Measurements from ENCODE around the gene RAN. TPM values are rescaled to one million over a fixed set of nuclear protein-coding genes. Genes with fewer than 3 reads are reported as not detected.

Gene RAN
- total RNA-seq, 3 donors from 2014 or later, result 258 to 389 (median 306) TPM

GRCh38 chr12:130877333-130877732 is 5.5 kb downstream of the RAN start:
- H3K36me3 ChIP-seq (ENCODE audit: low read depth), result peaks cover 5% of the 10 kb centered on the region
- no peaks in the 10 kb centered on the region for H3K9me3 ChIP-seq
- DNase-seq (no peak), ATAC-seq (no peak)
- intact Hi-C loops (cut with DNase I, micrococcal nuclease), result no loop called here
- no peak overlapping the region for H3K4me3 ChIP-seq
- H3K4me1 ChIP-seq (ENCODE audit: low read depth), result peaks cover 13% of the 10 kb centered on the region
- TF ChIP-seq CTCF (IDR thresholded peaks at IDR 0.05), result no peak

- intact Hi-C loops (cut with DNase I, micrococcal nuclease), result no loop called here
- no peak overlapping the region for H3K4me3 ChIP-seq
- TF ChIP-seq CTCF (IDR thresholded peaks at IDR 0.05), result no peak
- H3K36me3 ChIP-seq (ENCODE audit: low read depth), result peaks cover 5% of the 10 kb centered on the region
- H3K9me3 ChIP-seq, result no peaks in the 10 kb centered on the region
- ATAC-seq, result peak; percentile 47
- peaks cover 4% of the 10 kb centered on the region for H3K4me1 ChIP-seq (ENCODE audit: low read depth)
- no peak for DNase-seq
Measured at GRCh38 chr12:130878193-130879185, 6.6 kb downstream of the RAN start.

- Histone ChIP-seq H3K36me3 (ENCODE audit: low read depth) (peaks cover 5% of the 10 kb centered on the region), H3K9me3 (no peaks in the 10 kb centered on the region), H3K4me3 (no peak overlapping the region), H3K4me1 (ENCODE audit: low read depth) (no peaks in the 10 kb centered on the region)
- no peak for TF ChIP-seq CTCF (IDR thresholded peaks at IDR 0.05)
- DNase-seq (no peak), ATAC-seq (peak; percentile 53)
- intact Hi-C loops (cut with DNase I, micrococcal nuclease), result no loop called here
Measured at GRCh38 chr12:130879212-130879686, 7.4 kb downstream of the RAN start.

GRCh38 chr12:130879781-130880389 is 8.0 kb downstream of the RAN start:
- ATAC-seq (peak; percentile 24), DNase-seq (no peak)
- no peaks in the 10 kb centered on the region for H3K9me3 ChIP-seq
- H3K36me3 ChIP-seq (ENCODE audit: low read depth), result peaks cover 5% of the 10 kb centered on the region
- no peaks in the 10 kb centered on the region for H3K4me1 ChIP-seq (ENCODE audit: low read depth)
- TF ChIP-seq CTCF (IDR thresholded peaks at IDR 0.05), result no peak
- no peak overlapping the region for H3K4me3 ChIP-seq
- intact Hi-C loops (cut with DNase I, micrococcal nuclease), result no loop called here

- intact Hi-C loops (cut with DNase I, micrococcal nuclease), result no loop called here
- no peak for DNase-seq
Measured at GRCh38 chr12:130880411-130880885, 8.6 kb downstream of the RAN start.

More at GRCh38 chr12:130880411-130880885, 8.6 kb downstream of the RAN start:
- Histone ChIP-seq H3K4me3 (no peak overlapping the region), H3K36me3 (ENCODE audit: low read depth) (no peaks in the 10 kb centered on the region), H3K9me3 (no peaks in the 10 kb centered on the region), H3K4me1 (ENCODE audit: low read depth) (no peaks in the 10 kb centered on the region)
- peak; percentile 40 for ATAC-seq
- no peak for TF ChIP-seq CTCF (IDR thresholded peaks at IDR 0.05)
